HEK293T (cell line): ENCODE data around the gene FOXC1.

Experiments used
- ARNT ChIP-seq: fragments of 450-650 bp; IDR thresholded peaks from 2 replicates; pipeline ENCODE4 v1.6.1; 2017; ENCODE audit warnings: mild to moderate bottlenecking
- BHLHE40 ChIP-seq: fragments of 450-650 bp; IDR thresholded peaks from 2 replicates; pipeline ENCODE4 v1.6.1; 2016; ENCODE audit warnings: mild to moderate bottlenecking, moderate library complexity, borderline replicate concordance
- ELF4 ChIP-seq: fragments of 450-650 bp; IDR thresholded peaks from 2 replicates; pipeline ENCODE4 v1.6.1; 2017; ENCODE audit warnings: antibody characterized with exemption
- FOXA1 ChIP-seq: fragments of 450-650 bp; IDR thresholded peaks from 2 replicates; pipeline ENCODE4 v1.6.1; 2016; ENCODE audit warnings: mild to moderate bottlenecking
- FOXK2 ChIP-seq: fragments of 450-650 bp; IDR thresholded peaks from 2 replicates; pipeline ENCODE4 v1.6.1; 2016; ENCODE audit warnings: mild to moderate bottlenecking
- HDGF ChIP-seq: fragments of 450-650 bp; IDR thresholded peaks from 2 replicates; pipeline ENCODE4 v1.6.1; 2017; ENCODE audit warnings: antibody characterized with exemption, borderline replicate concordance
- LEF1 ChIP-seq: fragments of 450-650 bp; IDR thresholded peaks from 2 replicates; pipeline ENCODE4 v1.6.1; 2017; ENCODE audit warnings: mild to moderate bottlenecking, borderline replicate concordance
- NFRKB ChIP-seq: fragments of 450-650 bp; IDR thresholded peaks from 2 replicates; pipeline ENCODE4 v1.6.1; 2016; ENCODE audit warnings: mild to moderate bottlenecking, moderate library complexity
- SP1 ChIP-seq: fragments of 450-650 bp; IDR thresholded peaks from 2 replicates; pipeline ENCODE4 v1.6.1; 2017

GRCh38 chr6:1611572-1612298 lies 2.0 kb downstream of the FOXC1 start:
- TF ChIP-seq ARNT (no peak), NFRKB (no peak), HDGF (no peak), BHLHE40 (no peak), FOXA1 (no peak), ELF4 (no peak), FOXK2 (no peak), LEF1 (no peak), SP1 (no peak)
